Activated effector memory CD4-positive, alpha-beta T cell treated with Interleukin-2 at 50 U/mL for 16 hours (primary cell): ENCODE results near the gene KIZ.

Source experiments
- DNase-seq: peaks from one replicate; pipeline ENCODE4 v3.0.0-alpha.2; 2020

Gene KIZ

DNA sequence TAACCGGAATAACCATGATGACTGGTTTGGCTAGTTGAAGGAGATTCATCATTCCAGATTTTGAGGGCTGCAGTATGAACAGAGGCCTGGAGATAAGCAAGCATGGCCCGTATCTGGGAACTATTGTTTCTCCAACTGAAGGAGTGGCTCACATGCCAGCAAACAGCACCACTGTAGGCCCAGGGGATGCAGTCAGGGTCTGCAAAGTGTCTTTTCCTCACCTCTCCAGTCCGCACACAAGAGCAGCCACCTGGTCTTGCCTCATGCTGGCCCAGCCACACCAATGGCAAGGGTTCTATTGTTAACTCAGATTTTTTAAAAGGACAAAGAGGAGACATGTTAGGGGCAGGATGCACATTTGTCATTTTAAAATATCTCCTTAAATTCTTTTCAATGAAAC lies 55.1 kb downstream of the KIZ start:
- DNase-seq = no peak

DNA sequence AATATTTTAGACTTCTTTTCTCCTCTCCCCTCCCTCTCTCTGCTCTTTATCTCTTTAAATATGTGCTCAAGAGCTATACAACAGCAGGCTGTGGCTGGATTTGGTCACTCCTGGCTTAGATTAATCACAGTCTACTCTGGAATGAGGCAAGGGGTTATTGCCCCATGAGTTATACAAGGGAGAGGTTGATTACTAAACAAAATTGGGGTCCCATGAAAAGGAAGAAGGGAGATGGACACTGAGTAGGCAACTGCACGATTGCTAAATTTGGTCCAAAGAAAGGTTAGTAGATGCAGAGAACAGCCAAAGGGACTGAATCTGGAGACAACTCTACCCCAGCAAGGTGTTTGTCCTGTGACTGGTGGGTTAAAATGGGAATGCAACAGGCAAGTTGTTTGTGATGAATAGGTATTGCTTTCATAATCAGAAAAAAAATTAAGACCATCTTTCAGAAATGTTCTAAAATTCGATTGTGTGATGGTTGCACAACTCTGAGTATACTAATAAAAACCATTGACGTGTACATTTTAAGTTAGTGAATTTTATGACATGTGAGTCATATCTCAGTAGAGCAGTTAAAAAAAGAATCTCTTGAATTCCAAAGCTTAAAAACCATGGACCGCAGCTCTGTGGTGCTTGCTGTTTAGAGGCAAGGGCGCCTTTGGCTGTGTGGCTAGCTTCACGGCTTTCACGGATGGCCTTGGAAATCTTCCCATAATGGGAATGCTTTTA lies 57.1 kb downstream of the KIZ start:
- no peak for DNase-seq

DNA sequence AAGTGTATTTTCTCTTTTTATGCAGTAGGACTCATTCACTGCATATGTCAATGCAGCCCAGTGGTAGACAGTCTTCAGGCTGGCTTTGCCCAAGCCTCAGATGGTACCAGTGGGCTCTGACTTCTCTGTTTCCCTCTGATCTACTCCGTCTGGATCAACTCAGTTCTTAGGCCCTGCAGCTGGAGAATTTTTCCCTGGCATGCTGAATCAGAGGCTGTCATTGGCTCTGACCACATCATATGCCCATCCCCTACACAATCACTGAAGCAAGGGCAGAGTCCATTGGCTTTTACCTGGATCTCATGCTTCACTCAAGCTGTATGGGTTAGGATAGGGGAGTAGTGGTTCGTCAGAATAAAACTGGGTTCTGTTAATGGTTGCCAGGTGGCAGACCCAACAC lies 57.8 kb downstream of the KIZ start:
- DNase-seq = no peak

DNA sequence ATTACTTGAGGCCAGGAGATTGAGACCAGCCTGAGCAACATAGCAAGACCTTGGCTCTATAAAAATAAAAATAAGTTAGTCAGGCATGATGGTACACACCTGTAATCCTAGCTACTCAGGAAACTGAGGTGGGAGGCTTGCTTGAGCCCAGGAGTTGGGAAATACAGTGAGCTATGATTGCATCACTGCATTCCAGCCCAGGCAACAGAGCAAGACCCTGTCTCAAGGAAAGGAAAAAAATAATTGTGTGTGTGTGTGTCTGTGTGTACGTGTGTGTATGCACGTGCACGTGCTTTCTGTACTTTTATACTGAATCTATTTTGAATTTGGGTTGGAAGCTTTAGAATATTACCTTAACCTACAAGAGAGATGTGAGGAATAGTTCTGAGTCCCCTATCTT lies 58.9 kb downstream of the KIZ start:
- DNase-seq = no peak

- DNase-seq = no peak
Observed at GRCh38 chr20:21185849-21186248, 60.0 kb downstream of the KIZ start.

DNA sequence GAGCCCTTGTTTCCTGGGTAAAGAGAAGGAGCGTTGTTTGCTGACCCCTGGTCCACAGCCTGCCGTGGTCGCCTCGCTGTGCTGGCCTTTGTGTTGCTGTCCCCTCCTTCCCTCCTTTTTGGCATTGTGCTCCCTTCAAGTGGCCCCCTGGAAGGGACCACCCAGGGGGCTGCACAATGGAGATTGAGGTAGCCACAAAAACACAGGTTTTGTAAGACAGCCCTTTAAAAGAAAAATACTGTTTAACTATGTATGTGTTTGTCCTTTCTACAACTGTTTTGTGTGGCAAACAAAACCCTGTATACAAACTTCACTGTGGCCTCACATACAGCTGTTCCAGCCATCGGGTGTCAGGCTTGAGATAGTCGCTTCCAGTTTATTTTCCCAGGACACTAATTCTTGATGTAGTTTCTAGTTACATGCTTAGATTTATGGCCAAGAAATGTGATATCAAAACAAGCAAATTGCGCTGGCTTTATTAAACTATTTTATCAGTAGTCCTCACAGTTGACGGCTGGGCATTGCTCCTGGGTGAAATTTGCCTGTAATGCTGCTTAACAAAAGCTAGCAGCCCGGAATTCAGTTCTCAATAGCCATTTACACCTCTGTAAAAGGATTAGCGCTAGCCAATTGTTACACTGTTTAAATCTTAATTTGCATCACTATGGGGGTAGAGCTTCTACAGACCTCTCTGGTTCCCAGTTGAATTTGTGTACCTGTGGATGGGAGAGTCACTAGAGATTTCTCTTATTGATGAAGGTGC lies 64.1 kb downstream of the KIZ start:
- DNase-seq = no peak

DNA sequence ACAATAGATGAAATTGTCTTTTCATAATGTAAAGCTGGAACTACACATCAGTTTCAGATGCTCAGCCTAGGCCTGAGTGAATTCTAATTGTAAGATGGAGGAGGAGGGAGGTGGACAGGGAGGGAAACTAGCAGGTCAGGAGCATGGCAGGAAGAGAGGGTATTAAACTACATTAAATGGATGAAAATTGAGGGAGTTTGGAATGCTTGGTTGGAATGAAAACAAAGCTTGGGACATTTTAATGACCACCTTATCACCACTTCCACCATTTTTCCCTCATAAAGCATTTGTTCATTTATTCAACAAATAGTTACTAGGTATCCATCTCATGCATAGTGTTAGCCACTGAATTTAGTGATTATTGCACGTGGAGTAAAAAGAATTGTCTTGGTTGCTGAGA lies 65.0 kb downstream of the KIZ start:
- DNase-seq = no peak

DNA sequence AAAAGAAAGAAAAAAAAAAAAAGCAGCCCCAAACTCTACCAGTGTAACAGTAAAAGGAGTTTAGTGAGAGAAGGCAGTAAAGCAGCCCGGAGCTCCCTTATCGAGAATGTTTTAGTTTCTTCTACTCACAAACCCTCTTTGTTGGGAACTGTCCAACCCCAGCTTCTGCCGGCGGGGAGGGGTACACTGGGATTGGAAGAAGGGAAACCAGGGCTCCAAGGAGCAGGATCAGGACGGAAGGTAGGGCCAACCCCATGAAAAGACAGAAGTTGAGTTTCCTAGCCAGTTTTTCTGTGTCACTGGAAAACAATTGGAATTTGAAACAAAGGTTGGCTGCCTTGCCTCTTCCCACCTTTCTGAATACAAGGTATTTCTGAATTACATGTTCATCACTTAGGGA lies 66.0 kb downstream of the KIZ start:
- DNase-seq = no peak

GRCh38 chr20:21202259-21202658 lies 76.4 kb downstream of the KIZ start:
- no peak for DNase-seq

DNA sequence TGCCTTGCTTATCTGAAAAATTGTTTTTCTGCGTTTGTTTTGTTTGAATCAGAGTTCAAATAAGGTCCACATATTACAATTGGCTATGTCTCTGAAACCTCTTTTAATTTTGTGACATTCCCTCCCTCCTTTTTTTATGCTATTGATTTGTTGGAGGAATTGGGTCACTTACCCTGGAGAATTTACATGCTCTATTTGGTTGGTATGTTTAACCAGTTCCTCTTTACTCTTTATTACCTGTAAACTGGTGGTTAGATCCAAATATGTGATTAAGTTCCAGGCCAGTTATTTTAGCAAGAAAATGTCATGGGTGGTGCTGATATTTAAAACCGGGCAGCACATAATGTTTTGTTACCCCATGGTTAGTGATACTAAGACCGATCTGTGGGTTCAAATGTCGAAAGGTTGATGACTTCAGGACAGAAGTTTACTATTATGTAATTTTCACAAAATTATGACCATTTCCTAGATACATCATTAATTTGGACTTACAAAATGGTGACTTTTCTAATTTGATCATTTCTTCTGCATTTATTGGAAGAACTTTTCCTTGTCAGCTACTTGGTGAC lies 77.3 kb downstream of the KIZ start:
- no peak for DNase-seq

- no peak for DNase-seq
Observed at GRCh38 chr20:21206584-21206983, 80.7 kb downstream of the KIZ start.

DNA sequence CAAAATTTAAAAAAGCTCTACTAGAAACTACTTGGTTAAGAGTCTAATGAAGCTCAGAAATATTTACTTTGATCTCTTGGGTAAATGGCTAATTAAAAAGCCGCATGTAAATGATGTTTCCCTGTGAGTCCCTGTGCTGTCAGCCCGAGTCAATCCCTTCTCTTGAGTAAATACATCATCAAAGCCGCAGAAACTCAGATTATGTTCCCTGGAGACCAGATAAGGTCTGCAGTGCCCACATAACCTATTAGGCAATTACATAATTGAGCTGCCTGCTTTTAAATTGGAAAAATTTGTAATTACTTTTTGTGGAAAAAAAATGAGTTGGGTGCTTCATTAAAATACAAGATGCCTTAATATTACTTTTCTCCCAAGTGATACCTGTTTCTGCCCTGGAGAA lies 83.1 kb downstream of the KIZ start:
- no peak for DNase-seq

DNA sequence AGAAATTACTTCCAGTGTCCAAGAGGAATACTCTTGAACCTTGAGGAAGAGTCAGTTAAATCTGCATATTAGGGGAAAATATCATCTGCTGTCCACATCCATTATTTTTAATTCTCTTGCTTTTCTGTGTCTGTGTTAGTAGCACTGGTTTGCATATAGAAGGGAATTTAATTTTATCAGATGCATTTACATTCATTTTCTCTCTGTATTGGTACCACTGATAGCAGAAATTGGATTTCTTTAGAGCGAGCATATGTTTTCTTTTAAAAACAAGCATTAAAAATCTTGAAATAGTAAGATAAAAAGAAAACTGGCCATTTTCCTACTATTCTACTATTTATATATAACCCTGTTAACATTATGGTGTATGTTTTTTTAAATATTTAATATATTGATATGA lies 83.8 kb downstream of the KIZ start:
- no peak for DNase-seq

DNA sequence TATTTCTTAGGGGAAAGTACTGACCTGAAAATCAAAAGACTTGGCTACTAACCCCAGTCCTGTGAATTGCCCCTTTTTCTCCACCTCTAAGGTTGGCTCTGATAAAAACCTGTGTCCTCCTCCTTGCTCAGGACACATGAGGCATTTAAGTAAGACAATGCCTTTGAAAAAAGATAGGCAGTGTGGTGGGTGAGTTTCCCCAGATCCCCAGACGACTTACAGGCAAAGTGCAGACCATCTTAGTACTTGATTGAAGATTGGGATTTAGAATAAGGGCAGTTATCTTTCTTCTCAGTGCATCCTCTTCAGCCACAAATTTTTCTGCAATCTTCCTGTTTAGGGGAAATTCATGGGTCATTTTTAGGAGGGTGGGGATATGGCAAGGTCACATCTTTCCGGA lies 87.8 kb downstream of the KIZ start:
- DNase-seq = no peak

DNA sequence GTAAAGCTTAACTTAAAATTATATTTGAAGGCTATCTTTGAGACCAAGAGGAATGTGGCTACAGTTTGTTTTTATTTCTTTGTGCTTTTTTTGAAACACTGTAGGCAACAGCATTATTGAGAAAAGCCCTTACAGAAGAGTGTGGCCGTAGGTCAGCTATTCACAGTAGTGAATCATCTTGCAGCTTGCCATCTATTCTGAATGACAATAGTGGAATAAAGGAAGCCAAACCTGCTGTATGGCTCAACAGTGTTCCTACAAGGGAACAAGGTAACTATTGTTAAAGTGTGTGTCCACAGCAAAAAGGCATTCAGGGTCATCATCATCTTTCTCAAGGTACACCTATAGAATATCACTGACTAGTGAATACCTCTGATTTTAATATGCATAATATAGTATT lies 88.5 kb downstream of the KIZ start:
- DNase-seq = no peak

DNA sequence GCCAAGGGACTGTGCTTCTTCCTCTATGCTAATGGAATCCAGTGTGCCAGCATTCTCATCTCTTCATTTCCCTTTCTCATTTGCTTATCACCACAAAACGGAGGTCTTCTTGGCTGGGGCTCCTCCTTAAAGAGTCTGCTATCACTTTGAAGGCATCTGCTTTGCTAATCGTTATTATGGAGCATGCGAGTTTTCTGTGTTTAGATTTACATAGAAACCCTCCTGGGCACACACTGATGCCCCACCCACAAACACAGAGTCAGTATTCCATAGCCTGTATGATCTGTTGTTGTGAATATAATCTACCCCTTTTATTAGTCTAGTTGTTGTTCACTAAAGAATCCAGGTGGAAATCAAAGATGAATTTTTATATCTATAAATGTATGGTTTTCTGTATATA lies 93.8 kb downstream of the KIZ start:
- no peak for DNase-seq

- DNase-seq = no peak
Observed at GRCh38 chr20:21224217-21224616, 98.3 kb downstream of the KIZ start.

- DNase-seq = no peak
Observed at GRCh38 chr20:21225215-21225947, 99.5 kb downstream of the KIZ start.

DNA sequence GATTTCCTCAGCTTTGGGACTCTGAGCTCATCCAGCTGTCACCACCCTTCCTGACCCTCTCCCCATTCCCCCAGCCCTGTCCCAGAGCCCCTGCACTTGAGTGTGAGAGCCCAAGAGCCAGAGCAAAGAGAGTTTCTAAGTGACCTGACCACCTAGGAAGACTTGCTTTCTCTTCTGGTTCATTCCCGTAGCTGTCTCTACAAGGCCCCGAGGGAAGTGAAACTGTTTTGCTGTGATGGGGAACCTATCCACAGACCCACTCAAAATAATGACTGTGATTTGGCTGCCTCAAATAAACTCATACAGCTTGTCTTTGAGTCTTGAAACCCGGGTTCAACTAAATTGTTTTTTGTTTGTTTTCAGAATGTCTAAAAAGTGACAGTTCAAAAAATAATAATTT lies 102.6 kb downstream of the KIZ start:
- DNase-seq = no peak

DNA sequence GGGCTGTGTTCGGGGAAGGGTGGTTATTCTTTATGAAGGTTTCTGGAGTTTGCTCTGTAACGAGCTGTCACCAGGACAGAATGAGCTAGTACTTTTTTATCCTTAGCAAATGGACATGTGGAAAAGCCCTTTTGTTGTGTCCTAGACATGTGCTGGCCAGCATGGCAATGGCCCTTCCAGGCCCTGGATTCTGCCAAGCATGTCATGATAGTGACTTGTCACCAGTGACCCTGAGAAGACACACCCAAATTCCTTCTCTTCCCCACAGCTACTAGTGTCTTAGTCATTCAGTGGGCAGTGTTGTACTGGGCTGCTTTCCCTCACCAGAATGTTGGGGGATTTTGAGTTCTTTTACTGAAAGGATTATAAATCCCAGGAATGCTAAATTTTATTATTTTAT lies 103.3 kb downstream of the KIZ start:
- no peak for DNase-seq

DNA sequence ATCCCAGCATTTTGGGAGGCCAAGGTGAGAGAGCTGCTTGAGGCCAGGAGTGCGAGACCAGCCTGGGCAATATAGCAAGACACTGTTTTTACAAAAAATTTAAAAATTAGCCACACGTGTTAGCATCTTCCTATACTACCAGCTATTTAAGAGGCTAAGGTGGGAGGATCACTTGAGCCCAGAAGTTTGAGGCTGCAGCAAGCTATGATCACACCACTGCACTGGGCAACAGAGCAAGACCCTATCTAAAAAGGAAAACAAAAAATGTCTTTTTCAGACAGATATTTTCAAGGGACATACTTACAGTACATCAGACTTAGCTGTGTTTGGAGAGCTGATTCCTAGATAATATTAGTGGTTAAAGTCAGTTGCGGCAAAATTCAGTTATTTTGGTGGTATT lies 104.3 kb downstream of the KIZ start:
- no peak for DNase-seq

GRCh38 chr20:21230686-21231085 lies 104.8 kb downstream of the KIZ start:
- DNase-seq = no peak

DNA sequence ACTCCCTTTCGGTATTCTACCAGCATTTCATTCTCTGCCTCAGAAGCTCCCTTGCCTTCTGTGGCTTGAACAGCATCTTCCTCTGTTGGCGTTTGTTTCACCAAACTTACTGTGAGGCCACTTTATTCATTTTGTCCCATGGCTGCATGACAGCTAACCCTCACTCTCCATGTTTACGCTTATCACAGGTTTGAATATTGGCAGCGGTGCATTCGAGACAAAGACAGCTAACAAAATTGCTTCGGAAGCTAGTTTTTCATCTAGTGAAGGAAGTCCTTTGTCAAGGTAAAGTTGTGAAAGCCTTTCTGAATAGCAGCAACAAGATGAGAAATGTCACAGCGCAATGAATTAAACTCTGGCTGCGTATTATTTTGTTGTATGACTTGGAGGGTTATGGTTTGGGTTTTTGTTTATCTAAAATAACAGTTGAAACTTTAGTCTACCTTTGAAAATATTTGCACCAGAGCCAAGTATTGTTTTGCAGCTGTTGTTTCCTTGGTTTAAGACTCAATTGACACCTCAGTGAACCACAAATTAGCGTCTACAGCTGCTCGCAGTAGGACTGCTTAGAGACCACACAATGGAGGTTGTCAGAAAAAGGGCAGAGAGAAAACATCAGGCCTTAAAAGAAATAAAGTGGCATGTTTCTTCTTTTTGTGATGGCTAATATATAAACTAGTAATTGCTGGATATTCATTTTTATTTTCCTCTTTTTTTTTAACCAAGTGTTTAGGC lies 106.8 kb downstream of the KIZ start:
- no peak for DNase-seq
